ENCODE results near the gene FBXO33.
A peak's percentile ranks its signal among the peaks of the same experiment; 100 is the strongest.

Gene FBXO33, protein sequence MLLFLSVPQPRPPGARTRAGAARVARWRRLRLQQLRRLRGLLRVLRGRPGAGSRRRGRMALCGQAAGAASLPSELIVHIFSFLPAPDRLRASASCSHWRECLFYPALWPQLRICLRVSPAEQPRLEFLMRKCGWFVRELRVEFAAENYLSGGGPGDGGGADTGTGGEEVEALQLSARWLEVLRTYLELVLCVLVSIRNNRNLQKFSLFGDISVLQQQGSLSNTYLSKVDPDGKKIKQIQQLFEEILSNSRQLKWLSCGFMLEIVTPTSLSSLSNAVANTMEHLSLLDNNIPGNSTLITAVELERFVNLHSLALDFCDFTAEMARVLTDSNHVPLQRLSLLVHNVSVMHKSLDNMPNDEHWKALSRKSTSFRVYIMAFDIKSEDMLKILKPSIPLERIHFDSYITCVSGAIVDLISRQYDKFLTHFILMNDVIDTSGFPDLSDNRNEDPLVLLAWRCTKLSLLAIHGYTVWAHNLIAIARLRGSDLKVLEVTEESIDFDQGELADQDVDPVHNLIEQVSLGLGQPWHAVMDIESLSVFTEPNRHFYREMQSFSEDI

GRCh38 chr14:39432179-39432618 is at the start of gene FBXO33:
FBXO33 (minus strand) TSS chr14:39432433; CDS start chr14:39432162, 271 bp downstream.
- H3K4me3 ChIP-seq (ENCODE audit: low read depth, low read length), result peak within 1 kb of the TSS; percentile 85
- peak within 1 kb of the TSS; percentile 99 for H3K27ac ChIP-seq
- H3K79me2 ChIP-seq, result peaks cover 22% of the 10 kb centered on the region
- peak within 1 kb of the TSS; percentile 92 for H3K4me2 ChIP-seq (ENCODE audit: low read length)
- TF ChIP-seq, protein P1, sequence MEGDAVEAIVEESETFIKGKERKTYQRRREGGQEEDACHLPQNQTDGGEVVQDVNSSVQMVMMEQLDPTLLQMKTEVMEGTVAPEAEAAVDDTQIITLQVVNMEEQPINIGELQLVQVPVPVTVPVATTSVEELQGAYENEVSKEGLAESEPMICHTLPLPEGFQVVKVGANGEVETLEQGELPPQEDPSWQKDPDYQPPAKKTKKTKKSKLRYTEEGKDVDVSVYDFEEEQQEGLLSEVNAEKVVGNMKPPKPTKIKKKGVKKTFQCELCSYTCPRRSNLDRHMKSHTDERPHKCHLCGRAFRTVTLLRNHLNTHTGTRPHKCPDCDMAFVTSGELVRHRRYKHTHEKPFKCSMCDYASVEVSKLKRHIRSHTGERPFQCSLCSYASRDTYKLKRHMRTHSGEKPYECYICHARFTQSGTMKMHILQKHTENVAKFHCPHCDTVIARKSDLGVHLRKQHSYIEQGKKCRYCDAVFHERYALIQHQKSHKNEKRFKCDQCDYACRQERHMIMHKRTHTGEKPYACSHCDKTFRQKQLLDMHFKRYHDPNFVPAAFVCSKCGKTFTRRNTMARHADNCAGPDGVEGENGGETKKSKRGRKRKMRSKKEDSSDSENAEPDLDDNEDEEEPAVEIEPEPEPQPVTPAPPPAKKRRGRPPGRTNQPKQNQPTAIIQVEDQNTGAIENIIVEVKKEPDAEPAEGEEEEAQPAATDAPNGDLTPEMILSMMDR (IDR thresholded peaks at IDR 0.05), result no peak
- H3K27me3 ChIP-seq (ENCODE audit: control insufficient read depth, insufficient read depth, low read length), result no peaks in the 10 kb centered on the region
- no peaks in the 10 kb centered on the region for H3K9me3 ChIP-seq (ENCODE audit: control insufficient read depth, low read length)
- H3K9ac ChIP-seq, result peak within 1 kb of the TSS; percentile 89
- no peaks in the 10 kb centered on the region for H3K36me3 ChIP-seq (ENCODE audit: control insufficient read depth, insufficient read depth, low read length)
- H3K4me1 ChIP-seq, result peaks cover 6% of the 10 kb centered on the region
- peak within 1 kb of the TSS; percentile 98 for H2AFZ ChIP-seq

GRCh38 chr14:39474416-39474911 is 42.2 kb upstream of the FBXO33 start:
- Histone ChIP-seq H3K9me3 (ENCODE audit: control insufficient read depth, low read length) (no peaks in the 10 kb centered on the region), H3K9ac (no peak overlapping the region), H2AFZ (no peak overlapping the region), H3K4me2 (ENCODE audit: low read length) (no peak overlapping the region), H3K27me3 (ENCODE audit: control insufficient read depth, insufficient read depth, low read length) (no peaks in the 10 kb centered on the region), H3K79me2 (no peaks in the 10 kb centered on the region), H3K4me3 (ENCODE audit: low read depth, low read length) (no peak overlapping the region), H3K36me3 (ENCODE audit: control insufficient read depth, insufficient read depth, low read length) (no peaks in the 10 kb centered on the region), H3K27ac (no peak overlapping the region), H3K4me1 (no peaks in the 10 kb centered on the region)
- TF ChIP-seq, protein P1 (IDR thresholded peaks at IDR 0.05), result no peak

DNA sequence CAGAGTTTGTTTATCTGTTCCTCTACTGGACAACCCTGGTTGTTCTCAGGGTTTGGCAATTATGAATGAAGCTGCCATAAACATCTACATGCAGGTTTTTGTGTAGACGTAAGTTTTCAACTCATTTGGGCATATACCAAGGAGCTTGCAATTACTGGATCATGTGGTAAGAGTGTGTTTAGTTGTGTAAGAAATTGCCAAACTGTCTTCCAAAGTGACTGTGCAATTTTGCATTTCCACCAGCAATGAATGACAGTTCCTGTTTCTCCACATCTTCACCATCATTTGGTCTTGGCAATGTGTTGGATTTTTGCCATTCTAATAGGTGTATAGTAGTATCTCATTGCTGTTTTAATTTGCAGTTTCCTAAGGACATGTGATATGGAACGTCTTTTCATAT is 39.8 kb upstream of the FBXO33 start:
- no peaks in the 10 kb centered on the region for H3K27me3 ChIP-seq (ENCODE audit: control insufficient read depth, insufficient read depth, low read length)
- no peak overlapping the region for H2AFZ ChIP-seq
- H3K36me3 ChIP-seq (ENCODE audit: control insufficient read depth, insufficient read depth, low read length), result no peaks in the 10 kb centered on the region
- TF ChIP-seq, protein P1 (IDR thresholded peaks at IDR 0.05), result no peak
- no peaks in the 10 kb centered on the region for H3K9me3 ChIP-seq (ENCODE audit: control insufficient read depth, low read length)
- H3K79me2 ChIP-seq, result no peaks in the 10 kb centered on the region
- H3K27ac ChIP-seq, result no peak overlapping the region
- no peak overlapping the region for H3K4me2 ChIP-seq (ENCODE audit: low read length)
- no peak overlapping the region for H3K4me3 ChIP-seq (ENCODE audit: low read depth, low read length)
- no peaks in the 10 kb centered on the region for H3K4me1 ChIP-seq
- H3K9ac ChIP-seq, result no peak overlapping the region

GRCh38 chr14:39469094-39469710 is 37.0 kb upstream of the FBXO33 start:
- Histone ChIP-seq H3K79me2 (no peaks in the 10 kb centered on the region), H3K27me3 (ENCODE audit: control insufficient read depth, insufficient read depth, low read length) (no peaks in the 10 kb centered on the region), H3K27ac (no peak overlapping the region)

More at GRCh38 chr14:39469094-39469710, 37.0 kb upstream of the FBXO33 start:
- no peaks in the 10 kb centered on the region for H3K9me3 ChIP-seq (ENCODE audit: control insufficient read depth, low read length)
- H3K4me1 ChIP-seq, result no peaks in the 10 kb centered on the region
- H3K4me3 ChIP-seq (ENCODE audit: low read depth, low read length), result no peak overlapping the region
- H3K4me2 ChIP-seq (ENCODE audit: low read length), result no peak overlapping the region
- TF ChIP-seq, protein P1 (IDR thresholded peaks at IDR 0.05), result no peak
- H2AFZ ChIP-seq, result no peak overlapping the region
- no peak overlapping the region for H3K9ac ChIP-seq
- H3K36me3 ChIP-seq (ENCODE audit: control insufficient read depth, insufficient read depth, low read length), result no peaks in the 10 kb centered on the region
